AG09309 (cell line): ENCODE data around the gene CDK6.

ENCODE experiments used
- DNase-seq: peaks from one replicate; pipeline ENCODE4 v3.0.0-alpha.2; 2010; ENCODE audit warnings: low read depth
- H3K4me3 ChIP-seq: 2 replicates; pipeline ENCODE4 v1.5.1; 2011; ENCODE audit warnings: mild to moderate bottlenecking, low read depth, low read length, moderate library complexity; ENCODE audit not compliant: control insufficient read depth
- CTCF ChIP-seq: IDR thresholded peaks from 2 replicates; pipeline ENCODE4 v1.5.1; 2011; ENCODE audit warnings: mild to moderate bottlenecking, low read depth, low read length, inconsistent platforms; ENCODE audit not compliant: insufficient read depth, control insufficient read depth; ENCODE audit errors: missing control alignments

CDK6 gene

DNA sequence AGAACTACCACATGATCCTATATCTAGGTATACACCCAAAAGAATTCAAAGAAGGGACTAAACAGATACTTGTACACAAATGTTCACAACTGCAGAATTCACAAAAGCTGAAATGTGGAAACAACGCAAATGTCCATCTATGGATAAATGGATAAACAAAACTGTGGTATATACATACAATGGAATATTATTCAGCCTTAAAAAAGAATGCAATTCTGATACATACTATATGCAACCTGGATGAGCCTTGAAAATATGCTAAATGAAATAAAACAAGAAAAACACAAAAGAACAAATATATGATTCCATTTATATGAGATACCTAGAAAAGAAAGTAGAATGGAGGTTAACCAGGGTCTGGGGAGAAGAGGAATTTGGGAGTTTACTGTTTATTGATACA lies 253.4 kb downstream of the CDK6 start:
- DNase-seq, result no peak
- TF ChIP-seq CTCF, result no peak

DNA sequence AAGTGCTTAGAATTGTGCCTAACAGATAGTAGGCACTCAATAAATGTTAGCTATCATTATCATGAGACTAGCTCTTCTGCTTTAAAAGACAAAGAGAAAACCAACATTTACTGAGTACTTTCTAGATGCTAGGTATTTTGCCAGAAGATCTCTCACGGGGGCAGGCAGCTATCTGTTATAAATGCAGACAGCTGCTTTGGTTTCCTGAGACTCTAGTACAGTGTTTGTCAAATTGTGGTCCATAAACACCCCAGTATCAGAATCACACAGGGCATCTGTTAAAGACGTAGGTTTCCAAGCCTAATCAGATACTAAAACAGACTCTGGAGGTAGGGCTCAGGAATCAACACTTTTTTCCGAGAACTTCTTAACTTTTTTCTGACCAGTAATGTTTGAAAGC lies 260.1 kb downstream of the CDK6 start:
- DNase-seq, result no peak
- no peak for TF ChIP-seq CTCF
- H3K4me3 ChIP-seq, result no peak overlapping the region

More for the DNA sequence above, 253.4 kb downstream of the CDK6 start:
- H3K4me3 ChIP-seq, result no peak overlapping the region

GRCh38 chr7:92569137-92569536 lies 267.2 kb downstream of the CDK6 start:
- no peak overlapping the region for H3K4me3 ChIP-seq
- DNase-seq, result no peak
- no peak for TF ChIP-seq CTCF

DNA sequence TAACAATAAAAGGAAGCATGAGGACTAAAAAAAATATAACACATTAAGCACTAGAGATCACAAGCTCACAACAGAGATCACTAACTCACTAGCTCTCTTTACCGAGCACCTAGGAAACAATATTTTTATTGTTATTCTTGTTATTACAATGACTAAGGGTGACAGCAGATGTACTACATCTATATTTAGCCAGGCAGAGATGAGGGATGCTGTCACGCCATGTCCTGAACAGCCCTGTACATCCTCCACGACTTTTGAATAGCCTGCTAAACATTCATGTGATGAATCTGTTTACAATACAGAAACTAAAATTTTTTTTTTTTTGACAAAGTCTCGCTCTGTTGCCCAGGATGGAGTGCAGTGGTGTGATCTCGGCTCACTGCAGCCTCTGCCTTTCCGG lies 268.9 kb downstream of the CDK6 start:
- DNase-seq, result no peak
- TF ChIP-seq CTCF, result no peak
- no peak overlapping the region for H3K4me3 ChIP-seq

DNA sequence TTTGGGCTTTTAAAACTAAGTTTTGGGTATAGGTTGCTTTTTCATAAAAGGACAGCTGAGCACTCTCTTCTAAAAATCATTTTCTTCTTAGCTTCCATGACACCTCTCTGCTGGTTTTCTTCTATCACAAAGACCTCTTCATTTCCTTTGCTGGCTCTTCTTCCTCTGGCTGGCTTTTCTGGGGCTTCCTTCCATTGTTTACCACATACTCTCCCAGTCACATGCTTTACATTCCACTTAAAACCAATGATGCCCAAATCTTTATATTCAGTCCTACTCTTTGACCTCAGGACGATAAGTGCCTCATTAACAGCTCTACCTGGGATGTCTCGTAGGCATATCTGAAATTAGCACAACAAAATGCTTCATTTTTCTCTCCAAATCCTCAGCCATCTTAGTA lies 273.0 kb downstream of the CDK6 start:
- no peak for TF ChIP-seq CTCF
- no peak for DNase-seq
- H3K4me3 ChIP-seq, result no peak overlapping the region

GRCh38 chr7:92560602-92561001 lies 275.8 kb downstream of the CDK6 start:
- no peak overlapping the region for H3K4me3 ChIP-seq
- DNase-seq, result no peak
- no peak for TF ChIP-seq CTCF

DNA sequence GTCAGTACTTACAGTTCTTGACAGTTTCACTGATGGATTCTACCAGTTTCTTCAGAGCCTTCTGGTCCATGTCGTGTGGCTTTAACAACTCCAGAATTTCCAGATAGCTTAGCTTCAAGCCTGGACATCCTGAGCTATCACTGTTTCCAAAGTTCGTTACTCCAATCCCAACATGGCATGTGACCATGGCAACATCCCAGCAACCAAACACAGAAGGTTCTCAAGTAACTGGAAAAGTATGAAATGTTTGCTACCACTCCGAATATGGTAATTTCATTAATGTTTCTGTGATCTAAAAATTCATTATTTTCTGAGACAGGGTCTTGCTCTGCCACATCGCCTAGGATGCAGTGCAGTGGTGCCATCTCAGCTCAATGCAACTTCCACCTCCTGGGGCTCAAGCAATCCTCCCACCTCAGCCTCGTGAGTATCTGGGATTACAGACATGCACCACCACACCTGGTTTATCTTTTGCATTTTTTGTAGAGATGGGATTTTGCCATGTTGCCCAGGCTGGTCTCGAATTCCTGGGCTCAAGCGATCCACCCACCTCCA lies 278.5 kb downstream of the CDK6 start:
- DNase-seq, result no peak
- no peak overlapping the region for H3K4me3 ChIP-seq
- no peak for TF ChIP-seq CTCF
